GM19240 (cell line): Measurements from ENCODE around the gene DGCR8.

Experiments used
- DNase-seq: peaks from one replicate; pipeline ENCODE4 v3.0.0; 2011; ENCODE audit warnings: low spot score; ENCODE audit not compliant: insufficient read length

Gene DGCR8

DNA sequence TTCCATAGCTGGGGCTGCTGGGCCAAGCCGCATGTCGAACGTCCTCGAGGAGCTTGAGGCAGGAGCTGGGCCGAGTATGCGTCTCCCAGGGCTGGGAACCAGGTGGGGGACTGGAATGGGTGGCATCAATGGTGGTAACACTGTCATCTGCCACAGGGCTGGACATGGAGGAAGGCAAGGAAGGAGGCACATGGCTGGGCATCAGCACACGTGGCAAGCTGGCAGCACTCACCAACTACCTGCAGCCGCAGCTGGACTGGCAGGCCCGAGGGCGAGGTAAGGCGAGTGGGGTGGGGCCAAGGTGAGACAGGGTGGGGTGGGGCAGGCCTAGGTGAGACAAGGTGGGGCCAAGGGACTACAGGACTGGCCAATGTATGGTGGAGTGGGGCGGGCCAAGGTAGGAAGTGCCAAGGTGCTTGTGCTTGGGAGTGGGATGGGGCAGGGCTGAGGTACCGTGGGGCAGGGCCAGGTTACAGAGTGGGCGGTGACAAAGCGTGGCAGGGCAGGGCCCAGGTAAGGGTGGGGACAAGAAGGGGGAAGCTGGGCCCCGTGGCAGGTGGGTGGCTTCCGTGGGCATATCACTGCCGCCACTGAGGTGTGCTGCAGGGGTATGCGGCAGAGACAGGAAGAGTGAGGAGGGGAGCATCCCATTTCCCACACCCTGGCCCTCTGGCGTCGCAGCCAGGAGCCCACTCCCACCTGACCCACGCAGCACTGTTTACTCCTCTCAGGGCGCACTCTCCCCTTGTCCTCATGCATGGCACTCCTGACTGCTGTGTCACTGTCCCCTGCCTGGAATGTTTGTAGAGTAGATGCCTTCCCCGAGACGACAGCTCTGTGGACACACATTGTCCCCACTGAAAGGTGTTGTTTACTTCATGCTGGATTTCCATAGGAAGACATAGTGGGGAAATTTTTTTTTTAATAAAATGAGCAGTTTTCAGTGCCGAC is 27.5 kb upstream of the DGCR8 start:
- no peak for DNase-seq

DNA sequence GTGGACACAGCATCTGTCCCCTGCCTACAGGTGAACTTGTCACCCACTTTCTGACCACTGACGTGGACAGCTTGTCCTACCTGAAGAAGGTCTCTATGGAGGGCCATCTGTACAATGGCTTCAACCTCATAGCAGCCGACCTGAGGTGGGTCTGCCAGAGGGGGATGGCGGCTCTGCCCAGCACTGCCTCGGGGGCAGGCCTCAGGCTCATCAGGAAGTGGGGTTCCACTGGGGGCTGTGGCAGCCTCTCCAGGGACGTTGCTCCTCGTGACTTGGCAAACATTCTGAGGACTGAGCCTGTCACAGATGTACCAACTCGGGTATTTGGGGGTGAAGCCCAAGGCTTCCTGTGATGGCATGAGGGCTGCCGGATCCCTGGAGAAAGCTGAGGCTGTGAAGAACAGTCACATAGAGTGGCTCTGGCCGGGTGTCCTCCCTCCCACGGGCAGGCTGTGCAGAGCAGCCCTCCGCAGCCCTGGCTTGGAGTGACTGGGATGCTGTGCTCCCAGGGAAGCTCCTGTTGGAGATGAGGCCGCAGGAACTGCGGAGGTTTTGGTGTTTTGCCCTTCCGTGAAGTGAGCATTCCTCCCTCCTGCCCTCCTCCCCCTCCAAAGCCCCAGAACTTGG is 26.5 kb upstream of the DGCR8 start:
- DNase-seq = no peak

DNA sequence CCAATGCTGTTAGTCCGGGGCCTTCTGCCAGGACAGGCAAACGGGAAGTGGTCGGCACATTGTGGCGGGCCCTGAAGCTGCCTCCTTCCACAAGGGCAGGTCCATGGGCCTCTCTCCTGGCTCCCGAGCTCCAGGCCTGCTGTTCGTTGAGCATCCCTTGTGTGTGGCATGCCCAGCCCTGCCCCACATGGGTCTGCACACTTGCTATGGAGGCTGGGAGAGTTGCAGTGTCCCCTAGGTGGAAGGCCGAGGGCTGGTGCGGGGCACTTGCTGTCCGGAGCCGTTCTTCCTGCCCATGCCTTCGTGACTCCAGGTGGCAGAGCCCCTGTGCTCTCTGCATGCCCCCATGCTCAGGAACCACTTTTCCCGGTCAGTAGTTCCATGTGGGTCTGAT is 26.0 kb upstream of the DGCR8 start:
- no peak for DNase-seq

DNA sequence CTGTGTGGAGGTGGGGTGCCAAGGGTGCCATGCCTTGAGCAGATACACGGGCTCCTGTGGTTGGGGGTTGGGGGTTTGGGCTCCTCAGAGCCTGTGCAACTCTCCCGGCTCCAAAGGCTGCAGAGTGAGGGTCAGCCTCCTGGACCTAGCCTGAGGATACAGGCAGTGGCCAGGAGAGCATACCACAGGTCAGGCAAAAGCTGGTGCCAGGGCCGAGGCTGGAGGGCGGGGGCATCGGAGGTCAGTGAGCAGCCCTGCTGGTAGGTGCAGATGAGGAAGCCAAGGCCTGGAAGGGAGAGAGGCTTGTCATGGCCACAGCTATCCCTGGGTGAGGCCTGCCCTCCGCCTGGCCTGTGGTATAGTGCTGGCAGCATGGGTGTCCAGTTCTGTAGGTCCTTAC is 25.6 kb upstream of the DGCR8 start:
- DNase-seq = no peak

DNA sequence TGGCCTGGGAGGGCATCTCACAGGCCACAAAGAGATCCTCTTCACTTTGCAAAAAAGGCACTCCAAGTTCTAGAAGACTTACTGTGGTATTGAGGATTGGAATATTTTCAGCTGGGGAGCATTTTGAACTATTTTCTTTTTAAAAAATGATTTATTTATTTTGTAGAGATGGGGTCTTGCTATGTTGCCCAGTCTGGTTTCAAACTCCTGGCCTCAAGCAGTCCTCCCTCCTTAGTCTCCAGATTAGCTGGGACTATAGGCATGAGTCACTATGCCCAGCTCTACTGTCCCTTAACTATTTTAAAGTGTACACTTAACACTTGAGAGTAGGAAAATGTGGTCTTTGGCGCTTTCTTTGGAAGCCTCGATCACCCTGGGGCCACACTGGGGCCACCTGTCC is 24.9 kb upstream of the DGCR8 start:
- no peak for DNase-seq

DNA sequence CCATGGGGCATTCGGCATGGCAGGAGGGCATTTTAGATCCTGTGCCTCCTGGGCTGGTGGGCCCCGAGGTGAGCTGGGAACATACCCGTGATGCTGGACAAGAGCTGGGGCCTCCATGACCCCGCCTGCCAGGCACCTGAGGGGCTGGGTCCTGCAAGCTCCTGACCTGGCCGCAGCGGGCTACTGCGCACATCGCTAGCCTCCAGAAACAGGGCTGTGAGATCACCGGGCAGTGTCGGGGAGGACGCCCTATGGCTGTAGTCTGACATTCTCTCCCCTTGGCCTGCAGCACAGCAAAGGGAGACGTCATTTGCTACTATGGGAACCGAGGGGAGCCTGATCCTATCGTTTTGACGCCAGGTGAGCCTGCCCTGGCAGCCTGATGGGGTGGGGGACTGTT is 24.4 kb upstream of the DGCR8 start:
- DNase-seq = no peak

DNA sequence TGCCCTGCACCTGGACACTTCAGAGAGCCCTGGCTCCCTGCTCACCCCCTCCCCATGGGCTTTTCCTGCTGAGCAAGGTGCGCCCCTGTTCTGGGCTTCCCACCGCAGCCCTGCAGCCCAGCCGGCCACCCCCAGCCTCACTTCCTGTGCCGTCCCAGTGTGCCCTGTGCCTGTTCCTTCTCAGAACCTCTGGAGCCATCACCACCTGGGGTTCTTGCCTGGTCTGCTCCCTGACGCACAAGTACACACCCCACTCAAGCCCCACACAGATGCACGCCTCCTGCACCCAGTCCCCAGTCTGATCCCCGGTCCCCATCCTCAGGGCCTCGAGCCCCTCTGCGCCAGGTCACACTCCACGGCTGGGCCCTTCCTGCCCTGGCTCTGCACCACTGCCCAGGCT is 23.9 kb upstream of the DGCR8 start:
- DNase-seq = no peak

DNA sequence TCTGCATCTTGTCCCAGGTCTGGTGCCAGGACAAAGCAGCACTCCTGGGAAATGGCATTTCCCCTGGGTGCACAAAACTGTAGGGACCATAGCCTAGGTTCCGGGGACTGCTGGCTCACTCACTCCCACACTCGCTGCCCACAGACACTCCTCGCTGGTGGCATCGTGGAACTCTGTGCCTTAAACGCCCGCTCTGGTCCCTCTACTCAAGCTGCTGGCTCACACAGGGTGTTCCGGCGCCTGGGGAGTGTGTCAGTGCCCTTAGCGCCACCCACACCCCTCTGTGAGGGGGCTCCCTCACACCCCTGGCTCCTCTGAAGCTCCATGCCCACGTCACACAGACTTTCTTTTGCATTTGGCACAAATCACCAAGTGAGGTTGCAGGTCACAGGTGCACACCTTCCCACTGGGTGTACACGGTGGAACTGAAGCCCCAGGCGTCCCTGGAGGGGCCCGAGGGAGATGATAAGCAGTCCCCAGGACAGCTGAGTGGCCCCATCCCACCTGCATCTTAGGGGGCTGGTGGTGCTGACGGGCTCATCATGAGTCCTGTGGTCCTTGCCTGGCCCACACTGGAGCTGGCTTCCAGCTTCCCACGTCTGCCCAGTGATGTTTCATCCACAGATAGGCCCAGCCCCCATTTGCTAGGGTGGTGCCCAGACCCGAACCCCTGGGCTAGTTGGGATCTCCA is 23.2 kb upstream of the DGCR8 start:
- no peak for DNase-seq

DNA sequence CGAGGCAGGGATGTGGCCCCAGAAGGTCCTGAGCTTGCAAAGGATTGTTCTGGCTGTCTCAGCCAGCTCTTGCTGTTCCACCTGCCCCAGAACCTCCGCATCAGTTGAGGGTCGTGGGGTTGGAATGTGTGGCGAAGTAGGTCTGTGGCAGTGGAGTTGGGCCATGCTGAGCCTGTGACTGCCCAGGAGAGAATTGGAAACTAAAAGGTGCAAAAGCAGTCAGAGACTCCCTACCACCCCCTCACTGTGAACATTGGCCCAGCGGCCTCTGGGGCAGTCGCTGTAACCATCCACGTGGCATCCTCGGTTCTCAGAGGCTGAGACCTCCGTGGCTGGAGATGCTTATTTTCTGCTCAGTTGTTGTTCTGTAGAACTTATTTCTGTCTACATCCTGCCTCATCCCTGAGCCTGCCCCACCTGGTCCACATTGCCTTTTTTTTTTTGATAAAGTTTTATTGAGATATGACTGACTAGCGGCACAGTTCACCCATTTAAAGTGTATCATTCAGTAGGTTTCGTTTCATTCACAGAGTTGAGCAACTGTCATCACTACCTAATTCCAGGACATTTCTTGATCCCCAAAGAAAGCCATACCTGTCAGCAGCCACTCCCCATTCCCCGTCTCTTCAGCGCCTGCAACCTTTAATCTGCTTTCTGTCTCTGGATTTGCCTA is 22.3 kb upstream of the DGCR8 start:
- DNase-seq = no peak

DNA sequence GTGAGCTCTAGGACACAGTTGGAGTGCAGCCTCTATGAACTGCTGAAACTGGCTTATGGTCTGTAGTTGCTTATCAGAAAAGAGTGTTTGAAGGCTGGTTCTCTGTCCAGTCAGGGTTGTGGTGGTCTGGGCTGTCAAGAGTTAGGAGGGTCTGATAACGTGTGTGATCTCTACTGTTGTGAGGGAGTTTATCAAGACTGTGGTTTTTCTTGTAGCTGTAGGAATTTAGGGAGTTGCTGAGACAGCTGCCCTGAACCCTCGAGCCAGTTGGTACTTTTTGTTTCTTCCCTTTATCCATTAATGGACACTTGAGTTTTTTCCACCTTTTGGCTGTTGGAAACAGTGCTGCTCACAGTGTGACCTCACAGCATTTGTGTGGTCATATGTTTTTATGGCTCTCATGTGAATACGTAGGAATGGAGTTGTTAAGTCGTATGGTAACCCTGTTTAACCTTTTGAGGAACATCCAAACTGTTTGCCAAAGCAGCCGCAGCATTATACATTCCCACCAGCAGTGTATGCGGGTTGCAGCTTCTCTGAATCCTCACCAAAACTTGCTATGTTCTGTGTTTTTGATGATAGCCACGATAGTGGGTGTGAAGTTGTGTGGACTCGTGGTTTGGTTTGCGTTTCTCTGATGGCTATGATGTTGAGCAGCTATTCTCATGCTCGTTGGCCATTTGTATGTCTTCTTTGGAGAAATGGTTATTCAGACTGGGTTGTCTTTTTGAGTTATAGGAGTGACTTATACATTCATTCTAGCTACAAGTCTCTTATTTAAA is 20.9 kb upstream of the DGCR8 start:
- no peak for DNase-seq

DNA sequence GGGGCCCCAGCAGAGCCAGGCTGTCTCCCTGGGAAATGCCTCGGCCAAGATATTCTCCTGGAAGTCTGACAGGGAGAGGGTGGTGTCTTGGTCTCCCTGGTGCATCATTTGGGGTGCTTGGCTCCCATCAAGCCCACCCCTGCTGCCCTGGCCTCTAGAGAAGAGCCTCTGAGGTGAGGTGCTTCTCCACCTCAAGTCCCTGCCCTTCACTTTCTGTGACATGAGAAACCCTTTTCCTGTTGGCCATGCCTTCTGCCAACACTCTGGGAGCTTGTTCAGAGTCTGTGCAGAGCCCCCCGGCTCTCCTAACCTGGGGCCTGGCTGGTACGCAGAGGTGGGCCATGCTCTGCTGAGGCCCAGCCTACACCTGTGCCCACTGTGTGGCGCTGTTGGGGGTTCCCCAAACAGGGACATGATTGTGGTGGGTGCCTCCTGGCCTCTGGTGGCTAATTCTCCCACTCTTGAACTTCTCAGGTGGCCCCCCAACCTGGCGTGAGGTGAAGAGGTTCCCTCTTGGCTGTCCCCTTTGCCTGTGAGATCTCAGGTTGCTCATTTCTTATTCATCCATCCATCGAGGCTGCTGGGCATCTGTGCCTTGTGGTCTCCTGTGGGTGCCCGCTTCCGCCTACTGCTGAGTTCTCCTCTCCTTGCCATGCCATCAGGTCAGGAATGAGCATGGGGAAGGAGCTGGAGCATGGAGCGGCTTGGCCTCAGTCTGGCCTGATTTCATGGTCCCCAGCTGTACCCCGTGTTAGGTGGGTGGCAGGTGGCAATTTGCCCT is 19.2 kb upstream of the DGCR8 start:
- no peak for DNase-seq

DNA sequence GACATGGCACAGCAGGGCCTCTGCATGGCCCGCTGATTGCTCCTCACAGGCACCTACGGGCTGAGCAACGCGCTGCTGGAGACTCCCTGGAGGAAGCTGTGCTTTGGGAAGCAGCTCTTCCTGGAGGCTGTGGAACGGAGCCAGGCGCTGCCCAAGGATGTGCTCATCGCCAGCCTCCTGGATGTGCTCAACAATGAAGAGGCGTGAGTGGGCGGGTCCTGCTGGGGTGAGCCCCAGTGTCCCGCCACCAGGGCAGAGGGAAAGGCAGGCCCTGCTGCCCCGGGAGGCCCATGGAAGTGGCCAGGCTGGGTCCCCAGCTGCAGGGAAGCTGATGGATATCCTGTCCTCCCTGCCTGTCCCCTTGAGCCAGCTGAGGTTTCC is 18.6 kb upstream of the DGCR8 start:
- DNase-seq = no peak

DNA sequence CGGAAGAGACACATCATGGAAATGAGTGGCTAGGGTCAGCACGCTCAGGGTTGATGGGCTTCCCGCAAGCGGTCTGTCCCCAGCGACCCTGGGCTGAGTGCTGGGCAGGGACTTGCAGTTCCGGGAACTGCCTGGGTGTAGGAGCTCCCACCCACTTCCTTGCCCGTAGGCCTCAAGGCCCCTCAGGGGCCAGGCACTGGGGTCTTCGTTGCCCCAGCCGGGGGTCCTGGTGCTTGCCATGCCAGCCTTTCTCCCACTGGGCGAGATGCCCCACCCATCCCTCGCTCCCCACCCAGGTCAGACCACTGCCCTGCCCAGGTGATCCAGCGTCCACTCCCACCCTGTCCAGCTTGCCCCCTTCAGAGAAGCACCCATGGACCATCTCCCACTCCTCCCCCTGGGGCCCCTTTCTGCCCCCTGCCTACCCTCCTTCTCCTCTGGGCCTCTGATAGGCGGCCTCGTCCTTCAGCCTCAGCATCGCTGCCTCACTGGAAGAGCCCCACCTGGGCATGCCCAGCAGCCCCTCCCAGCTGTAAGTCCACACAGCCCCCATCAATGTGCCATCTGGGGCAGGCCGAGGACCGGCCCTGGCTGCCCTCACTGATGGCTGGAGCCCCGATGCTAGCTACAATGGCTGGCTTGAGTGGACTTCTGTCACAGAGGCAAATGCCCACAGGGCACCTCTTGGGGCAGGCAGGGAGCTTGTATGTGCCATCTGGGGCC is 17.8 kb upstream of the DGCR8 start:
- no peak for DNase-seq

DNA sequence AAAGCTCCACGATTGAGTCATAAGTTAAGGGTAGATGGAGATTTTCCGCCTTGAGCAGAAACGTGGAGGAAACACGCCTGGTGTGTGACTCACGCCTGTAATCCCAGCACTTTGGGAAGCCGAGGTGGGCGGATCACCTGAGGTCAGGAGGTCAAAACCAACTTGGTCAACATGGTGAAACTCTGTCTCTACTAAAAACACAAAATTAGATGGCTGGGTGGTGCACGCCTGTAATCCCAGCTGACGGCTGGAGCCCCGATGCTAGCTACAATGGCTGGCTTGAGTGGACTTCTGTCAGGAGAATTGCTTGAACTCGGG is 17.3 kb upstream of the DGCR8 start:
- DNase-seq = no peak

DNA sequence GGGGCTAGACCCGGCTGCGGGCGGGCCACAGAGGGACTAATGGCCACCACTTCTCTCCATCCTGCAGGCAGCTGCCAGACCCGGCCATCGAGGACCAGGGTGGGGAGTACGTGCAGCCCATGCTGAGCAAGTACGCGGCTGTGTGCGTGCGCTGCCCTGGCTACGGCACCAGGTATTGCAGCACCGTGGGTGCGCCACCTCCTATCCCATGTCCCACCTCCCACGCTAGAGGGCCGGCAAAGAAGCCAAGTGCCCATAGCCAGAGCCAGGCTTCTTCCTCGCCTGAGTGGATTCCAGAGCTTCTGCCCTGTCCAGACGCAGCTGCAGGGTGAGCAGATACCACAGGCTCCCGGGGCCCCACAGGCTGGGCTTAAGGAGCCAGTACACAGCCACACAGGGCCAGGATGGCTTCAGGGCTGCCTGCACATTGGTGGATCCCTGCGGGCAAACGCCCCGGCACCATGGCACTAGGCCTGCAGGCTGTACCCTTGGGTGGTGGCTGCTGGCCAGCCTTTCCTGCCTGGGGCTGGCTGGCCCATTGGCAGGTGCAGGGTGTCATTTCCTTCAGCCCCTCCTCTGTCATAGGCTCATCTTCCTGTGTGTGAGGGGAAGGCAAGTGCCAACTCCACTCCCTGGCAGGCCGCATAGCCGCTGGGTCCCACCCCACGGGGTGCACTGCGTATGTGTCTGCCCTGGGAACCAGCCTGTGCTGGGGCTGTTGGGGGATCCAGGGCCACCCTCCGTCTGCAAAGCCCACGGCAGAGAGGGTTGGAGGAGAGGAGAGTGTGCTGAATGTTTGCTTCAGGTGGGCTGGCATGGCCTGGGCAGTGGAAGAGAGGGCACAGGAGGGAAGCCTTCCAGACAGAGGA is 16.5 kb upstream of the DGCR8 start:
- no peak for DNase-seq

DNA sequence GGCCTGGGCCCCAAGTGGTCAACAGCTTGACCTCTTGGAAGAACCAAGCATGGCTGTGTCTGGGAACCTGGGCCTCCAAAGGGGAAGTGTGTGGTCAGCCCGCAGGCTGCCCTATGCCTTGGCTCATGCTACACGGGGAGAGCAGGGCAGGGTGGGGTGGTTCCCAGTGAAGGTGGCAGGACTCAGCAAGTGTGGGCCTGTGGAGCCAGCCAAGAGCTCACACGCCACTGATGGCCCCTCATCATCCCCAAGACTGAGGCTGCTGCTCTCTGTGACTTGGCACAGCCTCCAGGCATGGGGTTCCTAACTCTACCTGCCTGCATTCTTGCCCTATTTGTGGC is 15.9 kb upstream of the DGCR8 start:
- DNase-seq = no peak

DNA sequence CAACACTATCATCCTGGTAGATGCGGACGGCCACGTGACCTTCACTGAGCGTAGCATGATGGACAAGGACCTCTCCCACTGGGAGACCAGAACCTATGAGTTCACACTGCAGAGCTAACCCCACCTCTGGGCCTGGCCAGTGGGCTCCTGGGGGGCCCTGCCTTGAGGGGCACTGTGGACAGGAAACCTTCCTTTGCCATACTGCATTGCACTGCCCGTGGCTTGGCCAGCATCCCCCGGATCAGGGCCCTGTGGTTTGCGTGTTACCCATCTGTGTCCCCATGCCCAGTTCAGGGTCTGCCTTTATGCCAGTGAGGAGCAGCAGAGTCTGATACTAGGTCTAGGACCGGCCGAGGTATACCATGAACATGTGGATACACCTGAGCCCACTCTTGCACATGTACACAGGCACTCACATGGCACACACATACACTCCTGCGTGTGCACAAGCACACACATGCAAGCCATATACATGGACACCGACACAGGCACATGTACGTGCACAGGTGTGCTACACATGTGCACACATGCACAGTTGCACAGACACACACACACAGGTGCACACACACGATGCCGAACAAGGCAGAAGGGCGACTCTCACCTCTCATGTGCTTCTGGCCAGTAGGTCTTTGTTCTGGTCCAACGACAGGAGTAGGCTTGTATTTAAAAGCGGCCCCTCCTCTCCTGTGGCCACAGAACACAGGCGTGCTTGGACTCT is 15.3 kb upstream of the DGCR8 start:
- no peak for DNase-seq

DNA sequence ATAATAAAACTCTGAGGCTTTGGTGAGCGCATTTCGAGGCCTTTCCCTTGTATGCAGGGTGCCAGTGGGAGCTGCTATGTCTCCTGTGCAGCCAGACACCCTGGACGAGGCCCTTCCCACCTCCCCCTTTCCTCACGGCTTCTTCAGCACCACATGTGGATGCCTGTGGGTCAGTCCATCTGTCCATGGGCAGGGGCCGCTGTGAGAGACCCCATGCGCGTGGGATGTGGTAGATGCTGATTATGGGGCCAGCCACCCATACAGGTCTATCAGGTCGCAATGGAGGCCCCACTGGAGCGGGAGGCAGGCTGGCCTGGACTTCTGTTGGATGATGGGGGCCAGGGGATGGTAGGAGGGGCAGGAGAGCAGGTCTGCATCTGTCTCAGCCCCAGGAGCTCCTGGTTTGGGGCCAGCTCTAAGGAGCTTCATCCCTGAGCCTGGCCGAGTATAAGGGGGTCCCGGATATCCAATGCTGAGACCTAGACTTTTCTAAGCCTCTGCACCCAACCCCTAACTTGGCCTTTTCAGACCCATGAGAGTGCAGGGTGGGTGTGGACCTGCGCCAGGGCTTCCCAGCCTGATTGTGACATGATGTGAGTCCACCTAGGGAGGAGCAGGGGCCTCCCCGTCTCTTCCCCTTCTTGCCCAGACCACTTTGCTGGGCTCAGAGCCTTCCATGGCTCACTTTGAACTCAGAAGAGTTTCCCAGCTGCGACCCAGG is 14.0 kb upstream of the DGCR8 start:
- no peak for DNase-seq
